NB4 (cell line): ENCODE results near the gene GRIK4.

Experiments used
- CTCF ChIP-seq: IDR thresholded peaks from one replicate; pipeline ENCODE4 v1.5.1; 2012; ENCODE audit warnings: low read depth, low read length
- TF ChIP-seq, protein P1 (sequence below): IDR thresholded peaks from 2 replicates; pipeline ENCODE4 v1.6.1; 2011; ENCODE audit warnings: low read depth, low read length

DNA sequence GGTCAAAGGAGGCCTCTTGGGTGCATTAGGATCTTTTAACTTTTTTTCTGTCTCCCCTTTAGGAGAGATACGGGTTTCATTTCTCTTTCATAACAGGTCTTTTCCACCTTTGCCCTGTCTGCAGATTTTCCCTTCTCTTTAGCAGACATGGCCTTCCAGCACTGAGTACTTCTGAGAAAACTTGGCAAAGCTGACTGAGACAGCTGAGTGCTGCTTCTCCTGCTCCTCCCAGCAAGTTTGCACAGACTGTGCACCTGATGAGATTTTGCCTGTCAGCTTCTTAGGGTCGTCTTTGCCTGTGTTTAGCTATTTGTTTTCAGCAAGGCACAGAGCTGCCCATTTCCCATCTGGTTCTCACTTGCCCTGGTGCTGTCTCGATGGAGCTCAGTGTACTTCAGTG, 424.8 kb downstream of the GRIK4 start:
- TF ChIP-seq, protein P1, sequence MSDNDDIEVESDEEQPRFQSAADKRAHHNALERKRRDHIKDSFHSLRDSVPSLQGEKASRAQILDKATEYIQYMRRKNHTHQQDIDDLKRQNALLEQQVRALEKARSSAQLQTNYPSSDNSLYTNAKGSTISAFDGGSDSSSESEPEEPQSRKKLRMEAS = no peak
- no peak for TF ChIP-seq CTCF
